ENCODE measurements around the gene TBC1D8B. TPM values are rescaled to one million over a fixed set of nuclear protein-coding genes. Genes with fewer than 3 reads are reported as not detected.

Gene TBC1D8B
- total RNA-seq, result 11.3 TPM

DNA sequence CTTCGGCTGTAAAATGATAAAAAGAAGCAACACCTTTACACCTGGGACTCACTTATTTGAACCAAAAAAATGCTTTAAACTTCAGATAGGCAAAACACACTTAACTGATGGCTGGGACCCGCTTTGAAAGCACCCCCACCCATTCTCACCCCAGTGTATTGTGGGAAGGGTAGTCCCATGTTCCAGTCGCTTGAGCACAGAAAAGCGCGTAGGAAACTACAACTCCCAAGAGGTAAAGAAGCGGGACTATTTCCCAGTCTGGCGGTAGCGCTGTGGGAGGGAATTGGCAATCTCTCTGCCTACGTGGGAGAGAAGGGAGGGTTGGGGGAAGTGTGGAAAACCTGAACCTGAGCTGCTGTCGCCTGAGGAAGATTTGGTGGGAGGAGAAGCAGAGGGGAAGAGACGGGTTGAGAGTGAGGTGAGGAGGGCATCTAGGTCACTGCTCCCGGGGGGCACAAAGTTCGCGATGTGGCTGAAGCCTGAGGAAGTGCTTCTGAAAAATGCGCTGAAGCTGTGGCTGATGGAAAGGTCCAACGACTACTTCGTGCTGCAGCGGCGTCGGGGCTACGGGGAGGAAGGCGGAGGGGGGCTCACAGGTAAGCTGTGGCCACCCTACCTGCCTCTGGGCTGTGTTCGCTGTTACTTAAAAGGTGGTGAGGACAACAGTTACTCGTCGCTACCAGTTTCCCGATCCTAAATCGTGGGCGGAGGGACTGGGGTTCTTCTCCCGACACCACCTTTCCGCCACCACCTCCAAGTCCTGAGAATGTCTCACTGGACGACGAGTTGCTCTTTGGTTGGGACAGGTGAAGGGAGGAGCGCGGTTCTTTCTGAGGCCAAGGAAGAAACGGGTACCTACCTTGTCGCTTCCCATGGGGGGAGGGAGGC, at the start of gene TBC1D8B:
Gene TBC1D8B (plus strand): TSS at position 286 of the 888 bp plus-strand sequence. CDS start 181 bp downstream, at position 467.

DNA sequence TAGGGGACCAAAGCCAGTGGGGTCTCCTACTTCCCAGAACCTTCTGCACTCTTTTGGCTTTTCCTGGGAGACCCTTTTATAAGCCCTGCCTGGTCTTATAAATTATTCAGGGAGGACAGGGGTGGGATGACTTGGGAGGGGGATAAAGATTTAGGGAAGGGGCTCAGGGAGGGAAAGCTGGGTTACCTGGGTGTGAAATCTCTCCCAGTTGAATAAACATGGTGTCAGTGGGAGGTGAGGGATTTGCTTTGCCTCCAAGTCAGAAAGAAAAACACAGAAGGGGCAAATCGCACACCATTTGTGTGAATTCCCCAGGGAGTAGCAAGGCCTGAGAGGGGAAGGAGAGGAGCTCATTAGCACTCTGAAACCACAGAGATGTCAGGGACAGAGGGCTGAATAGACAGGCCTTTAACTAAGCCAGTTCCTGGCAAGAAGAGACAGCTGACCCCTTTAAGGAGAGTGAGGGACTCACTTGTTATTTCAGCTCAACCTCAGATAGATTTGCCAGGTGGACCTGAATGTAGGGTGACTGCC, 100.9 kb downstream of the TBC1D8B start, which contains the start of gene RIPPLY1:
Gene RIPPLY1 (minus strand): TSS at position 51 of the 534 bp plus-strand sequence. CDS start 54 bp downstream, outside the sequence.

DNA sequence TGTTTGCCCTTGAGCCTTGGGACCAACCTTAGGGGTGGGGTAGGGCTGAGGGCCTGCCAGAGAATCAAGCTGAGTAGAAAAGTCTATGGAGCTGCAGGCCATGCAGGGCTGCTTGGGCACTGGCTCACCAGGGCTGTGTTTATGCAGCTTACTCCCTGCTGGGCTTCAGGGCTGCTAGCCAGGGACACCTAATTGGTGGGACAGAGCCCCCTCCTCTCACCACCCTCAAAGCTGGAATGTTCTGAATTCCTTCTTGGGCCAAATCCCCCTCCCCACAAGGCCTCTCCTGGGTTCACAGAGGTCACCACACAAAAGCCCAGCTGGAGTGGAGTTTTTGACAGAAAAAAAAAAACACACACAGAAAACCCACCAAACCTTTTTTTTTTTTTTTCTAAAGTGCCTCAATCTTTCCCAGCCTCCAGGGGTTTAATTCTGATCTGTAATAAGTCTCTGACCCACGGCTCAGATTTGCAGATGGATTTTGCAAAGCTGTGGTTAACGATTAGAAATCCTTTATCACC, 117.5 kb downstream of the TBC1D8B start, which contains the start of gene CLDN2:
Gene CLDN2 (plus strand): TSS at position 471 of the 521 bp plus-strand sequence. CDS start 7,827 bp downstream, outside the sequence.

Other genes starting within 250 kb of the TBC1D8B start
- 2.5 TPM for gene RADX, start 190.7 kb upstream of the TBC1D8B start, total RNA-seq
- gene RNF128, start 76.0 kb upstream of the TBC1D8B start, total RNA-seq, result 7.6 TPM
- gene RIPPLY1, start 100.7 kb downstream of the TBC1D8B start, total RNA-seq, result 1.3 TPM
- gene CLDN2, start 117.7 kb downstream of the TBC1D8B start, total RNA-seq, result 16.3 TPM
- 18.5 TPM for gene MORC4, start 197.5 kb downstream of the TBC1D8B start, total RNA-seq